Mesenteric fat pad (tissue), 1 donor: ENCODE results near the gene TAOK1. TPM values are rescaled to one million over a fixed set of nuclear protein-coding genes. Genes with fewer than 3 reads are reported as not detected.
"Not testable (repeated sequence)": the region's sequence is repeated elsewhere in the genome, so short reads cannot be mapped to it uniquely, and the experiment has no call there.

ENCODE experiments used
- DNase-seq: peaks from one replicate; pipeline ENCODE4 v3.0.0-alpha.2; 2020; ENCODE audit warnings: low spot score
- long read RNA-seq: library from polyadenylated mRNA; unstranded; transcript quantifications from one replicate; pipeline ENCODE4 v2.0.0, GENCODE V29; 2020
- total RNA-seq: library from RNA; stranded (reverse); fragmentation: NEBNext Ultra II Directional; extraction: Animal tissue kit (Norgen Biotek cat#: 25700); gene quantifications from one replicate; pipeline ENCODE4 v1.2.1, GENCODE V29; 2021
- donor health status: DM: yes; HTN: yes; CAD: no.

Gene TAOK1
- 99.0 TPM for total RNA-seq
- long read RNA-seq, partial matches to known transcripts, result 7 of 15 reads
- long read RNA-seq, other reads (novel, unspliced or antisense), result 8 of 15 reads

GRCh38 chr17:29389982-29390850 lies at the start of gene TAOK1:
TAOK1 (plus strand) TSS chr17:29390363; CDS start chr17:29451549, 61,186 bp downstream.
- DNase-seq, result peak; percentile 100

GRCh38 chr17:29341726-29342125 lies 48.4 kb upstream of the TAOK1 start:
- no peak for DNase-seq

GRCh38 chr17:29342158-29342765 lies 47.9 kb upstream of the TAOK1 start:
- DNase-seq, result no peak

GRCh38 chr17:29344201-29344856 lies 45.8 kb upstream of the TAOK1 start:
- DNase-seq, result no peak

- no peak for DNase-seq
These were observed 45.1 kb upstream of the TAOK1 start for GRCh38 chr17:29345066-29345465.

- not testable (repeated sequence) for DNase-seq
These were observed 44.7 kb upstream of the TAOK1 start for GRCh38 chr17:29345470-29345869.

- no peak for DNase-seq
These were observed 43.7 kb upstream of the TAOK1 start for GRCh38 chr17:29346462-29346861.

- no peak for DNase-seq
These were observed 42.1 kb upstream of the TAOK1 start for GRCh38 chr17:29347831-29348629.

GRCh38 chr17:29349409-29349808 lies 40.8 kb upstream of the TAOK1 start:
- no peak for DNase-seq

- no peak for DNase-seq
These were observed 38.0 kb upstream of the TAOK1 start for GRCh38 chr17:29352146-29352545.

- no peak for DNase-seq
These were observed 32.9 kb upstream of the TAOK1 start for GRCh38 chr17:29357232-29357631.

GRCh38 chr17:29357821-29358232 lies 32.3 kb upstream of the TAOK1 start:
- no peak for DNase-seq

GRCh38 chr17:29358416-29358815 lies 31.7 kb upstream of the TAOK1 start:
- DNase-seq, result no peak

- no peak for DNase-seq
These were observed 30.4 kb upstream of the TAOK1 start for GRCh38 chr17:29359777-29360176.

GRCh38 chr17:29363716-29364115 lies 26.4 kb upstream of the TAOK1 start:
- no peak for DNase-seq

GRCh38 chr17:29364691-29365090 lies 25.5 kb upstream of the TAOK1 start:
- DNase-seq, result no peak

GRCh38 chr17:29368161-29368560 lies 22.0 kb upstream of the TAOK1 start:
- DNase-seq, result no peak

GRCh38 chr17:29368926-29369325 lies 21.2 kb upstream of the TAOK1 start:
- DNase-seq, result no peak

GRCh38 chr17:29369831-29370735 lies 20.1 kb upstream of the TAOK1 start:
- no peak for DNase-seq

GRCh38 chr17:29376667-29377270 lies 13.4 kb upstream of the TAOK1 start:
- no peak for DNase-seq
